IMR-90 (cell line): ENCODE results near the gene R3HDM2. TPM values are rescaled to one million over a fixed set of nuclear protein-coding genes. Genes with fewer than 3 reads are reported as not detected.
A peak's percentile ranks its signal among the peaks of the same experiment; 100 is the strongest.

Source experiments
- ATAC-seq: fragments of 200-7000 bp; cut with Tn5 transposase; 2 replicates; pipeline ENCODE4 v1.9.1; 2020; ENCODE audit warnings: low read depth, mild to moderate bottlenecking, moderate library complexity
- BruUV-seq: library from RNA; stranded (reverse); fragments of 400-500 nt; replicated peaks from 2 replicates; lab custom pipeline; 2021; lab: Mats Ljungman, UMichigan
- CTCF ChIA-PET: fragments of 300-600 bp; formaldehyde crosslinking; extraction: SDS; loops from one replicate; lab custom pipeline; 2021; ENCODE audit warnings: antibody characterized with exemption; lab: Yijun Ruan, JAX
- POLR2A ChIA-PET: fragments of 300-600 bp; sonication (Branson Sonifier 250); formaldehyde crosslinking; loops from one replicate; lab custom pipeline; 2022; ENCODE audit warnings: antibody characterized with exemption; ENCODE audit not compliant: unreplicated experiment; lab: Charles Lee
- DNase-seq: peaks from one replicate; pipeline ENCODE4 v3.0.0; 2013
- H2AFZ ChIP-seq: replicated peaks from 2 replicates; pipeline ENCODE3; 2013; ENCODE audit warnings: low read length, mild to moderate bottlenecking; ENCODE audit not compliant: poor library complexity
- H2AK5ac ChIP-seq: 2 replicates; pipeline ENCODE4 v1.6.1; 2013; ENCODE audit warnings: low read depth, low read length, inconsistent platforms
- H2AK9ac ChIP-seq: replicated peaks from 2 replicates; pipeline ENCODE3; 2013; ENCODE audit warnings: mild to moderate bottlenecking, low read depth, low read length, moderate library complexity; ENCODE audit not compliant: poor library complexity
- H2BK120ac ChIP-seq: 2 replicates; pipeline ENCODE4 v1.6.1; 2013; ENCODE audit warnings: low read depth, low read length, inconsistent platforms
- H2BK15ac ChIP-seq: 3 replicates; pipeline ENCODE4 v1.6.1; 2013; ENCODE audit warnings: low read depth, low read length, inconsistent platforms
- H2BK20ac ChIP-seq: 2 replicates; pipeline ENCODE4 v1.6.1; 2013; ENCODE audit warnings: low read depth, mild to moderate bottlenecking, inconsistent platforms, low read length, moderate library complexity
- H2BK5ac ChIP-seq: 2 replicates; pipeline ENCODE4 v1.6.1; 2013; ENCODE audit warnings: mild to moderate bottlenecking, low read depth, low read length, inconsistent platforms; ENCODE audit not compliant: poor library complexity, severe bottlenecking
- H3K14ac ChIP-seq: replicated peaks from 2 replicates; pipeline ENCODE4 v1.6.1; 2013; ENCODE audit warnings: low read depth, low read length, inconsistent platforms
- H3K18ac ChIP-seq: 2 replicates; pipeline ENCODE4 v1.6.1; 2013; ENCODE audit warnings: low read depth, low read length, control low read depth
- H3K23ac ChIP-seq: 2 replicates; pipeline ENCODE4 v1.6.1; 2013; ENCODE audit warnings: low read depth, low read length, inconsistent platforms
- H3K27ac ChIP-seq: 2 replicates; pipeline ENCODE4 v1.5.1; 2013; ENCODE audit warnings: mild to moderate bottlenecking, control low read depth, low read length; ENCODE audit not compliant: insufficient read depth
- H3K27me3 ChIP-seq: 2 replicates; pipeline ENCODE4 v1.6.1; 2013; ENCODE audit warnings: low read length; ENCODE audit not compliant: control insufficient read depth, insufficient read depth
- H3K36me3 ChIP-seq: 2 replicates; pipeline ENCODE4 v1.6.1; 2013; ENCODE audit warnings: low read length, mixed read lengths; ENCODE audit not compliant: control insufficient read depth, insufficient read depth
- H3K4ac ChIP-seq: 2 replicates; pipeline ENCODE4 v1.6.1; 2013; ENCODE audit warnings: low read depth, low read length, inconsistent platforms
- H3K4me1 ChIP-seq: 2 replicates; pipeline ENCODE4 v1.6.1; 2013; ENCODE audit warnings: low read length, mixed read lengths; ENCODE audit not compliant: control insufficient read depth, insufficient read depth
- H3K4me2 ChIP-seq: 2 replicates; pipeline ENCODE4 v1.6.1; 2013; ENCODE audit warnings: low read depth, mild to moderate bottlenecking, control low read depth, low read length, moderate library complexity
- H3K4me3 ChIP-seq: 2 replicates; pipeline ENCODE4 v1.5.1; 2013; ENCODE audit warnings: low read depth, mild to moderate bottlenecking, control low read depth, low read length, moderate library complexity; ENCODE audit not compliant: insufficient read depth
- H3K56ac ChIP-seq: 2 replicates; pipeline ENCODE4 v1.6.1; 2013; ENCODE audit warnings: low read length, inconsistent platforms; ENCODE audit not compliant: insufficient read depth; ENCODE audit errors: extremely low read depth
- H3K79me1 ChIP-seq, 2 experiments: 2 replicates each; pipeline ENCODE4 v1.6.1; 2013; ENCODE audit warnings: low read length in 2 of 2, inconsistent platforms in 1 of 2, low read depth in 1 of 2
- H3K9ac ChIP-seq: 2 replicates; pipeline ENCODE4 v1.6.1; 2013; ENCODE audit warnings: low read depth, low read length, control low read depth
- H3K9me1 ChIP-seq: 2 replicates; pipeline ENCODE4 v1.6.1; 2013; ENCODE audit warnings: low read length, inconsistent platforms; ENCODE audit not compliant: insufficient read depth
- H3K9me3 ChIP-seq: 2 replicates; pipeline ENCODE4 v1.6.1; 2013; ENCODE audit warnings: low read length; ENCODE audit not compliant: control insufficient read depth, insufficient read depth
- H4K20me1 ChIP-seq: 2 replicates; pipeline ENCODE4 v1.6.1; 2013; ENCODE audit warnings: low read length, inconsistent platforms; ENCODE audit not compliant: insufficient read depth
- H4K5ac ChIP-seq: 2 replicates; pipeline ENCODE4 v1.6.1; 2013; ENCODE audit warnings: mild to moderate bottlenecking, low read depth, low read length, control low read depth
- H4K8ac ChIP-seq, 2 experiments: 2 replicates each; pipeline ENCODE4 v1.6.1; 2013; ENCODE audit warnings: low read depth in 2 of 2, low read length in 2 of 2, control low read depth in 1 of 2, inconsistent platforms in 1 of 2
- H4K91ac ChIP-seq: 2 replicates; pipeline ENCODE4 v1.6.1; 2013; ENCODE audit warnings: low read depth, low read length, inconsistent platforms; ENCODE audit not compliant: insufficient read depth
- BHLHE40 ChIP-seq: fragments of 150-350 bp; IDR thresholded peaks from 2 replicates; pipeline ENCODE4 v1.6.1; 2016; ENCODE audit warnings: mild to moderate bottlenecking, low read depth, low read length
- MAFK ChIP-seq: IDR thresholded peaks from 2 replicates; pipeline ENCODE4 v1.6.1; 2012; ENCODE audit warnings: low read depth, low read length, improper control_type of control experiment
- MXI1 ChIP-seq: IDR thresholded peaks from 2 replicates; pipeline ENCODE4 v1.6.1; 2012; ENCODE audit warnings: low read depth, mild to moderate bottlenecking, low read length, moderate library complexity, borderline replicate concordance
- NFE2L2 ChIP-seq: fragments of 150-350 bp; IDR thresholded peaks from 2 replicates; pipeline ENCODE4 v1.6.1; 2016; ENCODE audit warnings: low read depth, mild to moderate bottlenecking, low read length
- RAD21 ChIP-seq: IDR thresholded peaks from 2 replicates; pipeline ENCODE4 v1.6.1; 2012; ENCODE audit warnings: low read length, improper control_type of control experiment
- SMC3 ChIP-seq: fragments of 150-350 bp; IDR thresholded peaks from 2 replicates; pipeline ENCODE4 v1.6.1; 2016; ENCODE audit warnings: low read depth, mild to moderate bottlenecking, antibody characterized with exemption, low read length, moderate library complexity
- WGBS, 2 experiments: methylation state at CpG; one replicate each; pipeline versions ENCODE4 v1.1.5 to v1.1.7; 2013; ENCODE audit warnings: missing lambda C conversion rate in 2 of 2; ENCODE audit not compliant: insufficient read length in 1 of 2; ENCODE audit errors: extremely low coverage in 2 of 2; 5-methylcytosine and 5-hydroxymethylcytosine counted together
- dilution Hi-C: fragments of 300-500 bp; cut with HindIII; formaldehyde crosslinking; loops from one replicate; pipeline ENCODE4 v1.14.3; 2018; ENCODE audit warnings: low sequenced_read_pairs; ENCODE audit not compliant: unreplicated experiment
- in situ Hi-C: fragments of 300-500 bp; cut with MboI; formaldehyde crosslinking; loops from 3 replicates; pipeline ENCODE4 v1.14.3; 2019; ENCODE audit warnings: low sequenced_read_pairs, inconsistent platforms, mixed read lengths
- intact Hi-C: fragments of 100-400 bp; cut with micrococcal nuclease; formaldehyde crosslinking; loops from 2 replicates; pipeline ENCODE4 v1.10.0; 2022
- polyA plus RNA-seq, 3 experiments: library from polyadenylated mRNA; depleted of rRNA; stranded (reverse); fragments of >200 nt; gene quantifications; 2 replicates each; pipeline ENCODE4 v1.2.3, GENCODE V29; 2012; ENCODE audit warnings: low replicate concordance in 1 of 3
- total RNA-seq: library from RNA; depleted of rRNA; stranded (reverse); fragments of >200 nt; gene quantifications from 2 replicates; pipeline ENCODE4 v1.2.3, GENCODE V29; 2012
- TF ChIP-seq, protein P1 (sequence below): conservative IDR thresholded peaks from 2 replicates; pipeline ENCODE4 v1.5.1; 2012; ENCODE audit warnings: mild to moderate bottlenecking, low read depth, low read length, improper control_type of control experiment

R3HDM2 gene
- total and polyA plus RNA-seq, 2 of the 4 experiments (the other 2 are of a cell fraction): 7.5 to 28.4 TPM

- Histone ChIP-seq H3K4ac (no peak overlapping the region), H3K36me3 (peaks cover 44% of the 10 kb centered on the region), H2AK9ac (peak overlapping the region; percentile 46), H2BK5ac (no peak overlapping the region), H4K5ac (no peak overlapping the region), H4K91ac (no peak overlapping the region), H3K9ac (no peak overlapping the region), H4K20me1 (peaks cover 60% of the 10 kb centered on the region), H3K27ac (no peak overlapping the region), H2BK15ac (no peak overlapping the region), H3K79me1 (peaks cover 0 to 7% of the 10 kb centered on the region in 2 experiments; a peak in 1 of 4 replicates), H4K8ac (no peak overlapping the region), H2BK20ac (no peak overlapping the region), H3K14ac (no peak overlapping the region), H3K18ac (no peak overlapping the region), H2AFZ (peak overlapping the region; percentile 64), H3K9me3 (no peaks in the 10 kb centered on the region), H3K23ac (0 out of 2 replicates have a peak overlapping the region, but pooled peaks have one; percentile 1), H3K9me1 (no peaks in the 10 kb centered on the region), H3K4me3 (no peak overlapping the region), H3K27me3 (peaks cover 45% of the 10 kb centered on the region), H3K4me2 (no peak overlapping the region), H3K4me1 (peaks cover 7% of the 10 kb centered on the region), H2AK5ac (no peak overlapping the region), H2BK120ac (no peak overlapping the region), H3K56ac (no peak overlapping the region)
- ATAC-seq (peak; percentile 28), DNase-seq (peak; percentile 50)
- 3% methylated on average over 5 of the region's 14 CpGs; no CpG with 5 or more reads in 1 of the 2 experiments for WGBS, 2 experiments
- dilution Hi-C loops: no loop called here
- CTCF ChIA-PET: interaction anchor here (1.3 to 3.5 kb wide), 3 partner anchors 15 to 29 kb away, joined by 5 to 25 read pairs (median 14); partner anchors contain the start of gene SHMT2
- TF ChIP-seq MAFK (no peak), SMC3 (peak; percentile 79), NFE2L2 (no peak), BHLHE40 (no peak), MXI1 (no peak), RAD21 (peak; percentile 55)
- TF ChIP-seq, protein P1, sequence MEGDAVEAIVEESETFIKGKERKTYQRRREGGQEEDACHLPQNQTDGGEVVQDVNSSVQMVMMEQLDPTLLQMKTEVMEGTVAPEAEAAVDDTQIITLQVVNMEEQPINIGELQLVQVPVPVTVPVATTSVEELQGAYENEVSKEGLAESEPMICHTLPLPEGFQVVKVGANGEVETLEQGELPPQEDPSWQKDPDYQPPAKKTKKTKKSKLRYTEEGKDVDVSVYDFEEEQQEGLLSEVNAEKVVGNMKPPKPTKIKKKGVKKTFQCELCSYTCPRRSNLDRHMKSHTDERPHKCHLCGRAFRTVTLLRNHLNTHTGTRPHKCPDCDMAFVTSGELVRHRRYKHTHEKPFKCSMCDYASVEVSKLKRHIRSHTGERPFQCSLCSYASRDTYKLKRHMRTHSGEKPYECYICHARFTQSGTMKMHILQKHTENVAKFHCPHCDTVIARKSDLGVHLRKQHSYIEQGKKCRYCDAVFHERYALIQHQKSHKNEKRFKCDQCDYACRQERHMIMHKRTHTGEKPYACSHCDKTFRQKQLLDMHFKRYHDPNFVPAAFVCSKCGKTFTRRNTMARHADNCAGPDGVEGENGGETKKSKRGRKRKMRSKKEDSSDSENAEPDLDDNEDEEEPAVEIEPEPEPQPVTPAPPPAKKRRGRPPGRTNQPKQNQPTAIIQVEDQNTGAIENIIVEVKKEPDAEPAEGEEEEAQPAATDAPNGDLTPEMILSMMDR: peak; percentile 66
- intact Hi-C loops: no loop called here
- BruUV-seq: no TSS peak
- in situ Hi-C loops: no loop called here
- POLR2A ChIA-PET: no interaction called here
Measured at GRCh38 chr12:57214398-57214781, 216.5 kb downstream of the R3HDM2 start.
